COR-L47 (cell line): Measurements from ENCODE around the gene NLRP6.
"Not testable (repeated sequence)": the region's sequence is repeated elsewhere in the genome, so short reads cannot be mapped to it uniquely, and the experiment has no call there.

Experiments
- DNase-seq: peaks from one replicate; lab custom pipeline; 2025; lab: John Stamatoyannopoulos, UW

NLRP6 gene

DNA sequence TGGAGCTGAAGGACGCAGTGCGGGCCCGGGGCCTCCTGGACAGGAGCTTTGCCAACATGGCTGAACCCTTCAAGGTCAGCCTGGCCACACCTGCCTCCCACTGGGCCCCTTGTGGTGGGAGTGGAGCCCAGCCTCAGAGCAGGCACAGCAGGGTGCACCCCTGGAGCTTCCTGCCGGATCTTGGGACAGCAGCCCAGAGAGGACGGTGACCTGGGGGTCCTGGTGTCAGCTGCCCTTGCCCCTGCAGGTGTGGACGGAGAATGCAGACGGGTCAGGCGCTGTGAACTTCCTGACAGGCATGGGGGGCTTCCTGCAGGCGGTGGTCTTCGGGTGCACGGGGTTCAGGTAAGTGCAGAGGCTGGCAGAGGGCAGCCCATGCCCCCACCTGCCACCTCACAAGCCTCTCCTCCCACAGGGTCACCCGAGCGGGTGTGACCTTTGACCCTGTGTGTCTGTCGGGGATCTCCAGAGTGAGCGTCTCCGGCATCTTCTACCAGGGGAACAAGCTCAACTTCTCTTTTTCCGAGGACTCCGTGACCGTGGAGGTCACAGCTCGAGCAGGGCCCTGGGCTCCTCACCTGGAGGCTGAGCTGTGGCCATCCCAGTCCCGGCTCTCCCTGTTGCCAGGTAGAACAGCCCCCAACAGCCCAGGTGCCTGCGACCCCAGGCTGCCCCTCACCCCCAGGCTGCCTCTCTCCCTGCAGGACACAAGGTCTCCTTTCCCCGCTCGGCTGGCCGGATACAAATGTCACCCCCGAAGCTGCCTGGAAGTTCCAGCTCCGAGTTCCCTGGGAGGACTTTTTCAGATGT lies 15.8 kb downstream of the NLRP6 start:
- no peak for DNase-seq

DNA sequence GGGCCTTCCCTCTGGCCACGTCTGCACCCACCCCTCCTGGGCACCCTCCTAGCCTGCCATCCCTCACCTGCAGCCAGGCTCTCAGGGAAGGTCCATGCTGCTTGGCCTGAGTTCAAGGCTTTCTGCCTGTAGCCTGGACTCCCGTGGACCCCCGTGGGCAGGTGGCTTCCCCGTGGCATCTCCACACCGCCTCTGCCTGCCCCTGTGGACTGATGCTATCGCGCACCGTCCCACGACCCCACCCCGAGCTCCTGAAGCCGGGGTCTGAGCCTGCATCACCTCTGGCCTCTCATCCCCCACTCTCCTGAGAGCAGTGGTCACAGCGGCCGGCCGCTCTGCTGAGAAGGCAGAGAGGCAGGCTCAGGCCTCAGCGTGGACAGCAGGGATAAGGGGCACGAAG lies 16.6 kb downstream of the NLRP6 start:
- no peak for DNase-seq

DNA sequence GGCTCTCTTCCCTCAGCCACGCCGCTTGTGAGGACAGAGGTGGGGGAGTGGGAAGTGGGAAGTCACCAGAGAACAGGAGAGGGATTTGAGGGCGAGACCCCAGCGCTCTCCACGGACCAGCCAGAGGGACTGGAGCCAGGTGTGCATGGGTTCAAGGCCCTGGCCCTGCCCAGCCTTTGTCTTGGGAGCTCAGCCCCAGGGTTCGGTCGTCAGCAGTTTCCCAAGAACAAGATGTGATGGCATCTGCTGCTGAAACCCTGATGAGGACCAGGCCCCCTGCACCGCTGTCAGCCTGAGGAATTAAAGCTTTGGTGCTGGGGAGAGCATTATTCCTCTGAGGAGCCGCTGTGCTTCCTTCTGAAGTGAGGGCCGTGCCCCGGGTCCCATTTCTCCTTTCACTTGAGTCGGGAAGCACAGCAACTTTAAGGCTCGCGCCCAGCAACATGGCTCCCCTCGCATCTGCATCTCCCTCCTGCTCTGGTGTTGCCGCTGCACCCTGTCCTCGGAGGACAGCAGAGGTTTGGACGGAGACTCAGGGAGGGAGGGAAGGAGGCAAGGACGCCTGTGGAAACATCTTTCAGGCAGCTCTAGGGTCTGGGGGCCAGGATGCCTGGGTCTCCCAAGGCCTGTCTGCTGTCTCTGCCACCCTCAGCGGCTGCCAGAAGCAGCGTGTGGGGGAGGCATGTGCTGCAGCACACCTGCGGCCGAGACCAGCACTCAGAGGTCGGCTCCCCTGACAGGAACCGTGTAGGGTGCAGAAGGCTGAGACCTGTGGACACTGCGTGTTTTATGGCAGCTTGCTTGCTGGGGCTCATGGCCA lies 17.4 kb downstream of the NLRP6 start:
- DNase-seq: no peak

DNA sequence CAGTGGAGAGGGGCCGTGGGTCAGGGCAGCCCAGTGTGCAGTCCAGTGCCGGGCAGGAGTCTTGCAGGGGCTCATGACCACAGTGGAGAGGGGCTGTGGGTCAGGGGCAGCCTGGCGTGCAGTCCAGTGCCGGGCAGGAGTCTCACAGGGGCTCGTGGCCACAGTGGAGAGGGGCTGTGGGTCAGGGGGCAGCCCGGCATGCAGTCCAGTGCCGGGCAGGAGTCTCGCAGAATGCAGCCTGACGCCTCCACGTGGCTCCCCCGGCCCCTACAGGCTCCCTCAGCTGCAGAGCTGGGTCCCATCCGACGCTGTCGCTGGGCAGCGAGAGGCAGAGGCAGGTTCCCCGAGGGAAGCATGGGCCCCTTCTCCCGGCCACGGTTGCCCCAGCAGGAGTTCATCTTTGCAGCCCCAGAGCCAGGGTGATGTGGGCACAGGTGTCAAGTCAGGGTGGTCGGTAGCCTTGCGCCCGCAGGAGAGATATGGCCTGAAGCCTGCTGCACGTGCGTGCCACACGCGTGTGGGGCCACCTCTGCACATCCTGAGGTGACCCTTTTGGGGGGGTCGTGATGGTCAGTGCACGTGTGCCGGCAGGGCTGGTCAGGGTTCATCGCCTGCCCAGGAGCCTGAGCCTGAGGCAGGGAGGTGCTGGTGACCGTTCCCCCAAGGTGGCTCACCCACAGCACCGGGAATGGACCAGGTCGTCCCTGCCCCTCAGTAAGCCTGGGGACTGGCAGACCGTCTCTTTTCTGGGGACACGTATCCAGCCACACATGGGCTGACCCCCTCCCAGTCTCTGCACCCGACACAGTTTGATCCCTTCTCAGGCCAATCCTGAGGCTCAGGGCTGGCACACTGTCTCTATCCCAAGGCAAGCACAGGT lies 18.2 kb downstream of the NLRP6 start:
- DNase-seq: no peak

DNA sequence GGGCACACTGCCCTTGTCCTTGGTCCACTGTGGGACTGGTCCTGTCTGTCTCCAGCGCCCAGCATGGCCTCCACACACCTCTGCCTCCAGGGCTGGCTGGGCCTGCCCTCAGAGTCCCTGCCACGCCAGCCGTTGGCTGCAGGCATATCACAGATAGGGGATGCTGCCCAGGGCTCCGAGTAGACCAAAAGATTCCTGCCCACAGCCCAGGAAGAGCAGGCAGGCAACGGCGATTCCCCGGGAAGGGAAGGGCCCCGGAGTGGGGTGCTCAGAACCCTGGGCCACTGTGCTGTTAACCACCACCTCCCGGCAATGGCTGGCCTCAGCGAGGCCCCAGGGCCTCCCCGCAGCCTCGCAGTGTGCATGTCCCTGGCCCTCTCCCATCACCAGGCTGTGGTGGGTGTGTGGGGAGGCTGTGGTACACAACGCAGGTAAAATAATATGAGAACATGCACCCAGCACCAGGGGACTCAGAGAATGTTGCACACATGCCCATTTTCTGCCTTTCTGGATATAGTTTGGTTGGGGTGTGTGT lies 18.9 kb downstream of the NLRP6 start:
- DNase-seq: no peak

DNA sequence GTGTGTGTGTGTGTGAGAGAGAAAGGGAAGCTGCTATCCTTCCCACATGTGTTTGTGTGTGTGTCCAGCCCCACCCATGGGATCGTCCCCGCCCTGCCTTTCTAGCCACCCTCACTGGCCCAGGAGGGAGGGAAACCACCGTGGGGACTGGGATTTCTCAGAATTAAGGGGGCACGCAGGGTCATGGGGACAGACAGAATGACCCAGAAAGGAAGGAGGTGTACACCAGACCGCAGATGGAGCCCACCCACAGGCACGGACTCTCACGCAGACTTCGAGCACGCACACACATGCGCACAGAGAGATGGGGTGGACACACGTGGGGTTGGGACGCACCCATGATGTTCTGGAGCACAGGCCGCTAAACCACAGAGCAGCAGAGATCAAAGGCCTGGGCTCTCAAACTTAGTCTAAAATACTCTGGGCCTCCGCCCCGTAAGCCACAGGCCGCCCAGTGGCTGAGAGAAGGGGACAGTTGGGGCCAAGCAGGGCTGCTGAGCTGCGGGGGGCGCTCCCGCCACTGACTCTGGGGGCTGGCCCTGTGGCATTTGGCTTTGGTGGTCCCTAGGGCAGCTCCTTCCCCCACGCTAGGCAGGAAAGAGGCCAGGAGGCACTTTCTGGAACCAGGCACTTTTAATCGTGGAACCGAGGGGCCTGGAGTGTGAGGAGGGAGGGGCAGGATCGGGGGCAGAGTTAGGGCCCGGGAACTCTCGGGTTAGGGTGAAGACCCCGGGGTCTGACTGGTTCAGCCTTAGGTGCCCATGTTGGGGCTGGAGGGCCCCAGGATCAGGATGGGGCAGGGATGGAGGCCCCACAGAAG lies 19.6 kb downstream of the NLRP6 start:
- no peak for DNase-seq

DNA sequence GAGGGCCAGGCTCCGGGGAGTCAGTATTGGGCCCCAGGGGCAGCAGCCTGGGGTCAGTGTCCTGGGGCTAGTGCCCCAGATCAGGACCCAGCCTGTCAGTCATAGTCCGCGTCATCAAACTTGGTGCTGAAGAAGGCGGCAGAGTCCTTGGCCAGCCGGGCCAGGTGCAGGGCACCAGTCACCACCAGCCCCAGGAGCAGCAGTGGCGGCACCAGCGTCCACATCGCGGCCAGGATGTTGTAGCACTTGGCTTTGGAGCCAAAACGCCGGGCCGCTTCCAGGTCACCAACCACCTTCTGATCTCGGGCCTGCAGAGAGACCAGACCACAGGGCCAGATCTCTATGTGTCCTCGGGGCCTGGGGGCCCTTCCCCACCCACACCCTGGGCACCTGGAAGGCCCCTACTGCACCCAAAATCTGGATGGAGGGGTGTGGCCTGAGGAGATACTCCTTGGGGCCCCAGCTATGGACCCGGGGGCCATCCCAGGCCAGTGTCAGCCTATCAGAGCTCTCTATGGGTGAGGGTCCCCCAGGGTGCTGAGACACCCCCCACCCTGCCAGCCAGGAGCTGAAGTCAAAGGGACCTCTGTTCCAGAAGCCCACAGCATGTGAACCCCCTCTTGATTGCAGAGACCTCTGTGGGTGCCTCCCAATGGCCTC lies 20.3 kb downstream of the NLRP6 start:
- no peak for DNase-seq

DNA sequence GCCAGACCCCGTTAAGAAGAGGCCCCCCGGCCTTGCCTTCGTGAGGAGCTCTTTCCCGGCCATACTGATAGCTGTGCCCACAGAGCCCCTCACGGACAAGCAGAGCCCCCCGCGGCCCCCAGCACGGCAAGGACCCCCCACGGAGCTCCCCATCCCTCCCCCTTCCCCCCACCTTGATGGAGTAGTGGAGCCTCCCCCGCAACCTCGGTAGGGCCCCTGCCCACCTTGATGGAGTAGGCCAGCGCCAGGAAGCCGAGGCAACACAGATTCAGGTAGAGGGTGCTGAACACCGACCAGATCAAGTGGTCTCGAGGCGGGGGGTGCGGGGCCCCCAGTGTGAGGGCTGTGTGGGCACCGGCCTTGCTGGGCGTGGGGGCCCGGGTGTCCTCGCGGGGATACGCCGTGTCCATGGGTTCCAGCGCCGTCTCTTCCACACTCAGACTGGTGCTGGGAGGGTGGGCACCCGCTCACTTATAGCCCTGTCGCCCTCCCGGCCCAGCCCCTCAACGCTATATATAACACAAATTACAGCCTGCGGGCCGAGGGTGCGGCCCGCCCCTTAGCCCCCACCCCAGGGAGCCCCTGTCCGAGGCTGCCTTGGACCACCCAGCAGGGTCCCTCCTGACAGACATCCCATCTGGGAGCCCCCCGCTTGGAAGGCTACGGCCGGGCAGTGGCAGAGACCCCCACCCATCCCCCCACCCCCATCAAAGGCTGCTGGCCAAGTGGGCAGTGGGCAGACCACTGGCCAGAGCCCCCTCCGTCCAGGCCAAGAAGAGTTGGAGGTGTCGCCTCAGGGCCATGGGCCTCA lies 21.1 kb downstream of the NLRP6 start, which contains the start of gene IFITM5:
TSS of gene IFITM5 (minus strand) at position 446 of the 811 bp plus-strand sequence. CDS start at position 410, 36 bp downstream.
- no peak for DNase-seq

DNA sequence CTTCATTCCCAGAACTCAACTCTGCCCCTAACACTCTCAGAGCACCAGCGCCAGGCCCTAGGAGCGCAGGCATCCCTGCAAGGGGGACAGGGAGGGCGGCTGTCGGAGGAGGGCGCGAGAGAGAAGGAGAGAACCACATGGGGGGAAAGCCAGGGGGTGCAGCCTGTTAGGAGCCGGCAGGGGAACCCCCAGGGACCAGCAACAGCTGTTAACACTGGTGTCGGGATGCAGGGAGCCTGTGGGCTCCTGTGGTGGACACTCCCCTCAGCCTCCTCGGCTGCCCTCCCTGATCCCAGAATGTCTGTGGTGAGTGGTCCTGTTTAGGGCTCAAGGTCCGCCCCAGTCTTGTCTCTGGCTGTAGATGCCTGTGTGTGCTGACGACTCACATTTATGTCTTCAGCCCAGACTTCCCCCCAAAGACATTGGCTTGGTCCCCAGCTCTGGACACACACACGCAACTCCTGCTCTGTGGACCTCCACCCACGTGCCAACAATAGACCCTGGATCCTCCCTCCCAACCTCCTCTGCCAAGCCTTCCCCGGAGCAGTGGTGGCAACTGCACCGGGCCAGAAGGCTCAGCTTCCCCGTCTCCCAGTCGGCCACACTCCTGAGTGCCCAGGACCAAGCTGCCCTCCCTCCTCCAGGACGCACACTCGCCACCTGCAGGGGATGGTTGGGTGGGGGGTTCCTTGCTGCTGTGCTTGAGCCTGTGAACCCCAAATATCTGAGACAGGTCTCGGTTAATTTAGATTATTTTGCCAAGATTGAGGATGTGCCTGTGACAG lies 21.9 kb downstream of the NLRP6 start:
- DNase-seq: no peak

DNA sequence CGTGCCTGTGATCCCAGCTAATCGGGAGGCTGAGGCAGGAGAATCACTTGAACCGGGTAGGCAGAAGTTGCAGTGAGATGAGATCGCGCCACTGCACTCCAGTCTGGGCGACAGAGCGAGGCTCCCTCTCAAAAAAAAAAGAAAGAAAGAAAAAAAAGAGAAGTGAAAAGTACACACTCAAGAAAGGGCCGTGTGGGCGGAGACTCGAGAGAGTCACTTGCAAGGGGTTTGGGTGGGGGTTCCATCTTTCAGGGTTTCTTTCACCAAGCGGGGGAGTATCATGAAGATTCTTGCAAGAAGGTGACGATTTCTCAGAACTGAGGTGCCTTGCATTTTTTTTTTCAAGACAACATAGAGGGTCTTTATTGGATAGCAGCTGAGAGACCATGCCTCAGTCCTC lies 25.2 kb downstream of the NLRP6 start:
- no peak for DNase-seq

DNA sequence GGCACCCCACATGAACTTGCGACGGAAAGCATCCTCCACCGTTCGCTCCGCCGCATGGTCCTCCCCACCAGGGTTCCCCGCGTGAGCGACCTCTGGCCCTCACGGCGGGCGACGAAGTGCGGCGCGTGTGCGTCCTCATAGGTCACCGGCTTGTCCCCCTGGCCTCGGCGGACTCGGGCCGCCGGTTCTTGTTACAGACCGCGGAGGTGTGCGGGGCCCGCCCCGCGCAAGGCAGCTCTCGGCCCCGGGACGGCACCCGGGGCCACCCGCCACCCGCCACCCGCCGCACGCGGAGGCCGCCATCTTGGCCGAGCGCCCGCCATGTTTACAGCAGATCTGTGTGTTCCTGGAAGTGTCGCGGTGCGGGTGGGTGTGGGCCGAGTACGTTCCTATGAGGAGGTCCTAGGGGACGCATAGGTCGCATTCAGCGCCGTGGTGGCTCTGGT lies 25.9 kb downstream of the NLRP6 start:
- no peak for DNase-seq

DNA sequence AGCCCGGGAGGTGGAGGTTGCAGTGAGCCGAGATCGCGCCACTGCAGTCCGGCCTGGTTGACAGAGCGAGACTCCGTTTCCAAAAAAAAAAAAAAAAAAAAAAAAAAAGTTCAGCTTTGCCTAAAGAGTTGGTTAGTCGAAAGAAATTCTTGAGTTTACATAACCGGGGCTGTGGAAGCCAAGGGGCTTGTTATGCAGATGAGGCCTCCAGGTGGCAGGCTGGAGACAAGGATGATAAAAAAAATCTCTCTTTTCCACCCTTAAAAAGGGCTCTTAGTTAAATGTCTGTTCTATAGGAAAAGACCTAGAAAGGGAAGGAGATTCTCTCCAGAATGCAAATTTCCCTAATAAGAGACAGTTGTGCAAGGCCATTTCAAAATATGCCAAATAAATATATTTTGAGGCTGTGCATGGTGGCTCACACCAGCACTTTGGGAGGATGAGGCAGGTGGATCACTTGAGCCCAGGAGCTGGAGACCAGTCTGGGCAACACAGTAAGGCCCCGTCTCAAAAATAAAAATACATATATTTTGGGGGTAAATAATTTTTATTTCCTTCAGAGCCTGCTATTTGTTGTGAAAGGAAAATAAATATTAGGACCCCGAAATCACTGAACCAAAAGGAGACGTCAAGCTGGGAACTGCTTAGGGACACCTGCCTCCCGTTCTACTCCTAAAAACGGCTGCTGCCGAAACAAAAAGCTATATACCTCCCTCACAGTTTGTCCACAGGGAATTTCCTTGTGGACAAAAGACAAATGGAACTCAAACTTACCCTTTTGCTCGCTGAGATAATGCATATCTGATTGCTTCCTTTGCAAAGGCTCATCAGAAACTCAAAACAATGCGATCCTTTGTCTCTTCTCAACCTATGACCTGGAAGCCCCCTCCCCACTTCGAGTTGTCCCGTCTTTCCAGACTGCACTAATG lies 27.0 kb downstream of the NLRP6 start:
- DNase-seq: peak; percentile 36

DNA sequence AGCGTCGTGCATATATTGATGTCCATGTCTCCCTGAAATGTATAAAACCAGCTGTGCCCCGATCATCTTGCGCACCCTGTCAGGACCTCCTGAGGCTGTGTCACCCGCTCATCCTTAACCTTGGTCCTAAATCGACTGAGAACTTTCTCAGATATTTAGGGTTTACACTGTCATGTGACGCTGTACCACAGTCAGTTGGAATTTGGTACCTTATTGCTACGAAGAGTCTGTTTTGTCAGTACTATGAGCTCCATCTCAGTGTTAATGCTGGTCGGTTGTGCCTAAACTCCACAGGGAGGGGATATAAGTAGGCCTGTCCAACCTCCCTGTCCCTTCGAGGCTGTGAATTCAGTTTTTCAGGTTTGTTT lies 27.6 kb downstream of the NLRP6 start:
- no peak for DNase-seq

DNA sequence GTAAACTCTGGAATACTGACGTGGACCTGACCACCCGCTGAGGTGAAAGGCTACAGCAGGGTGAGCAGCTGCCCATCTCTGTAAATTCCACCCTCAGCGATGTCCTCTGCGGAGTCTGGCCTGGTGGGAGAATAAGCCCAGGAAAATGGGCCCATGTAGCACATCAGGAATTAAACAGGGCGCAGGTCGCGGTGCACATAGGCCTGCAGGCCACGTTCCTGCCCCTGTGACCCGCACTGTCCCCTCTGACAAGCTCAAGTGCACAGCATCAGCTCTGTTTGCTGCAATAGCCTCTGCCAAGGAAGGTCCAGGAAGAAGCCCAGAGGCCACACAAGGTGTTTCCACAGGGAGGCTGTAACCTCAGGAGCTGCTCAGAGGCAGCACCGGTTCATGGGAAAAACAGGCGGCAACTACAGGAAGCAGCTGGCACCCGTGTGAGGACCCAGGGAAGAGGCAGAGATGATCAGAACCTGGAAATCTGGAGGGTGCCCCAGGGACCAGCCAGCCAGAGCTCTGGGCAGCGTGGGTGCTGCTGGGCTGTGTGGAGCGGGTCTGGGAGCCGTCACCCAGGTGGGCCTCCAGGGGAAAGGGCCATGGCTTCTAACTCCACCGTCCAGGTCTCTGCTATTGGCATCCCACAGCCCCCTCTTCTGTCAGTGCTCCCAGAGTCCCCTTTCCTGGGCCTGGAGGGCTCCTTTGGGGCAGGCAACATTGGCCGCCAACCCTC lies 28.6 kb downstream of the NLRP6 start:
- no peak for DNase-seq

DNA sequence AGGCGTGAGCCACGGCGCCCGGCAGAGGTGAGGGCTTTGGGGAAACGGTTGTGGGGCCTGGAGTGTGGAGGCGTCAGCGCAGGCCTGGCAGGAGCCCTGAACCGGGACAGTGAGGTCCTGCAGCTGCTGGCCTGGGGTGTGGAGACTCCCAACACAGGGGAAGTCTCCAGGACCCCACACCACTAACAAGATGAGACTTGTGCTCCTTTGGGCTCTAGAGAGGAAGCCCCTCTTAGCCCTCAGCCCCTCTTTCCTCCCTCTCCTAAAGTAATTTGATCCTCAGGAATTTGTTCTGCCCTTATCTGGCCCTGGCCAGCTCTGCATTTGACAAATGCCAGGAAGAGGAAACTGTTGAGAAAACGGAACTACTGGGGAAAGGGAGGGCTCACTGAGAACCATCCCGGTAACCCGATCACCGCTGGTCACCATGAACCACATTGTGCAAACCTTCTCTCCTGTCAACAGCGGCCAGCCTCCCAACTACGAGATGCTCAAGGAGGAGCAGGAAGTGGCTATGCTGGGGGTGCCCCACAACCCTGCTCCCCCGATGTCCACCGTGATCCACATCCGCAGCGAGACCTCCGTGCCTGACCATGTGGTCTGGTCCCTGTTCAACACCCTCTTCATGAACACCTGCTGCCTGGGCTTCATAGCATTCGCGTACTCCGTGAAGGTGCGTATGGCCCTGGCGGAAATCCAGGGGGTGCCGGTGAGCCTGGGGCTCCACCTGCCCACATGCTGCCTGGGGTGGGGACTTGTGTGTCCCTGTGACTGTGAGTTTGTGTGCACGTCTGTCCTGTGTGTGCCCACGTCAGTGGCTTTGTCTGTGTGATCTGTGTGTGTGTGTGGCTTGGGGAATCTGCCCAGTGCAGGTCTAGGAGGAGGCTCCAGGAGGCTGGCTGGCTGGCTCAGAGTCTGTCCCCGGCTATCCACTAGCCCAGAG lies 29.8 kb downstream of the NLRP6 start, which contains the start of gene IFITM2:
TSS of gene IFITM2 (plus strand) at position 51 of the 943 bp plus-strand sequence. CDS start at position 428, 377 bp downstream.
- DNase-seq: not testable (repeated sequence)
